Mucosa of descending colon (tissue), 3 donors: ENCODE data around the gene AATF. TPM values are rescaled to one million over a fixed set of nuclear protein-coding genes. Genes with fewer than 3 reads are reported as not detected.

Experiments used
- ATAC-seq: fragments of 200-7000 bp; cut with Tn5 transposase; one replicate; pipeline ENCODE4 v1.9.1; 2020; ENCODE audit warnings: mild to moderate bottlenecking, moderate library complexity
- DNase-seq, 3 donors: peaks; one replicate each; pipeline ENCODE4 v3.0.0-alpha.2; 2020
- H3K36me3 ChIP-seq: fragments of 200-600 bp; one replicate; pipeline ENCODE4 v1.8.0; 2021; ENCODE audit warnings: low read depth, mild to moderate bottlenecking
- H3K4me1 ChIP-seq: fragments of 200-600 bp; one replicate; pipeline ENCODE4 v1.8.0; 2021; ENCODE audit warnings: low read depth, mild to moderate bottlenecking
- H3K4me3 ChIP-seq: fragments of 200-600 bp; one replicate; pipeline ENCODE4 v1.8.0; 2021; ENCODE audit warnings: mild to moderate bottlenecking
- H3K9me3 ChIP-seq: fragments of 200-600 bp; one replicate; pipeline ENCODE4 v1.8.0; 2021; ENCODE audit warnings: mild to moderate bottlenecking
- intact Hi-C, 2 donors: fragments of 100-400 bp; cut with DNase I in 1 of 2; cut with micrococcal nuclease in 1 of 2; formaldehyde crosslinking; loops; one replicate each; pipeline versions ENCODE4 v1.11.0 to v1.11.1; 2022; cut with DNase I, micrococcal nuclease
- total RNA-seq, 3 donors: library from RNA; stranded (reverse); fragmentation: NEBNext Ultra II Directional in 2 of 3; extraction: Animal tissue kit (Norgen Biotek cat#: 25700) in 2 of 3; gene quantifications; one replicate each; pipeline versions ENCODE4 v1.2.1 to v1.2.4, GENCODE V29; 2021 to 2023
- TF ChIP-seq, protein P1 (sequence below): fragments of 200-600 bp; IDR thresholded peaks from one replicate; pipeline ENCODE4 v1.8.0; 2022; ENCODE audit warnings: antibody characterized with exemption, mild to moderate bottlenecking
- donor health status: DM: no; HTN: no; CAD: no; lungs with moderate emphysema.
- donor health status: DM: no; HTN: no; CAD: no.
- donor health status: DM: no; HTN: yes; CAD: no.

AATF gene
- total RNA-seq, 3 donors from 2014 or later = 35.6 to 47.2 (median 37.9) TPM

DNA sequence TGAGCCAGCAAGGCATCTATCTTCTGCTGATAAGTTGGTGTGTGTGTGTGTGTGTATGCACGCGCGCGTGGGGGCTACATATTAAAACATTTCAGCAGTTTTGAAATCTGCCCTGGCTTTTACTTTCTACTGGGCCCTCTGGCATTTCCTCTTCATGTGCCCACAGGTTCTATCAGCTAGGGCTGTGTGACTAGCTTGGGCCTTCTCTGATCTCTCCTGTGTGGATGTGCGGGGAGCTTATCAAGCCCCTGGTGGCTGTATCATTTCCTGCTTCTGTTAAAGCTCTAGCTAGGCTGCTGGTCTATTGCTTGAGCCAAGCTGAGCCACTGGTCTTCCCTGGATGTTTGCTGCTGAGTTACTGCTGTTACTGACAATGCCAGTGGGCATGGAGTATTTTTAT lies 132.5 kb downstream of the AATF start:
- no peaks in the 10 kb centered on the region for H3K9me3 ChIP-seq
- no peak overlapping the region for H3K4me3 ChIP-seq
- DNase-seq (no peak), ATAC-seq (no peak)
- intact Hi-C loops = no loop called here
- TF ChIP-seq, protein P1, sequence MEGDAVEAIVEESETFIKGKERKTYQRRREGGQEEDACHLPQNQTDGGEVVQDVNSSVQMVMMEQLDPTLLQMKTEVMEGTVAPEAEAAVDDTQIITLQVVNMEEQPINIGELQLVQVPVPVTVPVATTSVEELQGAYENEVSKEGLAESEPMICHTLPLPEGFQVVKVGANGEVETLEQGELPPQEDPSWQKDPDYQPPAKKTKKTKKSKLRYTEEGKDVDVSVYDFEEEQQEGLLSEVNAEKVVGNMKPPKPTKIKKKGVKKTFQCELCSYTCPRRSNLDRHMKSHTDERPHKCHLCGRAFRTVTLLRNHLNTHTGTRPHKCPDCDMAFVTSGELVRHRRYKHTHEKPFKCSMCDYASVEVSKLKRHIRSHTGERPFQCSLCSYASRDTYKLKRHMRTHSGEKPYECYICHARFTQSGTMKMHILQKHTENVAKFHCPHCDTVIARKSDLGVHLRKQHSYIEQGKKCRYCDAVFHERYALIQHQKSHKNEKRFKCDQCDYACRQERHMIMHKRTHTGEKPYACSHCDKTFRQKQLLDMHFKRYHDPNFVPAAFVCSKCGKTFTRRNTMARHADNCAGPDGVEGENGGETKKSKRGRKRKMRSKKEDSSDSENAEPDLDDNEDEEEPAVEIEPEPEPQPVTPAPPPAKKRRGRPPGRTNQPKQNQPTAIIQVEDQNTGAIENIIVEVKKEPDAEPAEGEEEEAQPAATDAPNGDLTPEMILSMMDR = no peak
- no peaks in the 10 kb centered on the region for H3K4me1 ChIP-seq
- no peaks in the 10 kb centered on the region for H3K36me3 ChIP-seq

DNA sequence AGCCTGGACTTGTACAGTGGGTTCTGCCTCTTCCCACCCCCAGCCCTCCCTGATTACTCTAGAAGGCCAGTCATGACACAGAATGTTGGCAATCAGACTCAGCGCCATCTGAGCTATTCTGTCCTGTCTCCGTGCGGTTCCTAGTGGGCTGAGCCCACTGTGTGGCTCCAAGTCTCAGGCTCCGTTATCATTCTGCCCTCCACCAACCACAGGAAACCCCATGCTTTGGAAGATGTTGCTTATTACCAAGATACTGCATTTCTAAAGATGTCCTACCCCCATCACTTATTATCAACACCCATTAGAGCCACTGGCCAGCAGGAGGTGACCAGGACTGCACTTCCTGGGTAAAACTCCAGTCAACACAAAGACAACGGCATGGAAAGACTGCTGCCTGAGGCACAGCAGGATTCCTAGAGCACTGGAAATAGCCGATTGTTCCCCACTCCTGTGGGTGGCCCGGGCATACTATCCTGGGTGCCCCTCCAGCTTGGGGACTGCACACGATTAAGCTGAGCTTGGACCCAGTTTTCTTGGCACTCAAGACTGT lies 133.6 kb downstream of the AATF start:
- H3K36me3 ChIP-seq = peaks cover 7% of the 10 kb centered on the region
- DNase-seq = no peak
- no peak for ATAC-seq
- H3K4me3 ChIP-seq = no peak overlapping the region
- no peaks in the 10 kb centered on the region for H3K9me3 ChIP-seq
- intact Hi-C loops = no loop called here
- H3K4me1 ChIP-seq = no peaks in the 10 kb centered on the region
- TF ChIP-seq, protein P1 = no peak

DNA sequence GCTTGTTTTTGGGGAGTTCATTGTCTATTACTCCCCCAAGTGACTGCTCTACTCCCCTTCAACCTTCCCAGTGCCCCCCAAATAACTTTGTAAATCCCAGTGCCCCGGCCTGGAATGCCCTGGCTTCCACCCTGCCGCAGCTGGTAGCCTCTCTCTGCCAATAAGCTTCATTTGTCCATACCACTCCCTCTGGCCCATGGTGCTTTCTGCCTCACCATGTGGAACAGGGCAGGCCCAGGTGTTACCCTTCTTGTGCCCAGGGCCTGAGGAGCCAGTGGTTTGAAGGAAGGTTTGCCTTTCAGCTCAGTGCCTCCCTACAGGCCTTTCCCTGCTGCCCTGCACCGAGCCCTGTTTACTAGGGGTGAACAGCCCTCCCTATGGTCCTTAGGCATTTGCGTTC lies 134.2 kb downstream of the AATF start:
- intact Hi-C loops = no loop called here
- no peak for ATAC-seq
- TF ChIP-seq, protein P1 = no peak
- Histone ChIP-seq H3K9me3 (no peaks in the 10 kb centered on the region), H3K4me3 (no peak overlapping the region), H3K4me1 (no peaks in the 10 kb centered on the region), H3K36me3 (peaks cover 7% of the 10 kb centered on the region)
- DNase-seq = no peak

DNA sequence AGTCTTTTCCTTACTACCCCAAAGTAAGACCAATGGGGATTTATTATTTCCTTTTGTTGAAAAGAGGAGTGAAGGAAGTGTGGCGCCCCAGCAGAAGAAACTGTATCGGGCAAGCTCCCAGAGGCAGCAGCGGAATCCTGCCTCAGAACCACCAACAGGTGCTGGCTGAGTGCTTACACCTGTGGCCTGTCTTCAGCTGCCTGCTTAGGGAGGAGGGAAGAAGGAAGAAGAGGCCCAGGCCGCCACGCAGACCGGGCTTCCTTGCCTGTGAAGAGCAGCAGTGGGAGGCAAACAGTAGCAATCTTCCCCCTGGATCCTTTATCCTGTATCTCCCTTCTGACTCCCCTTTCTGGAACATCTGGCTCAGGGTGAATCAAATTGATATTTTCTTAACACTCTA lies 134.7 kb downstream of the AATF start:
- DNase-seq (no peak), ATAC-seq (no peak)
- peaks cover 7% of the 10 kb centered on the region for H3K36me3 ChIP-seq
- TF ChIP-seq, protein P1 = no peak
- H3K9me3 ChIP-seq = no peaks in the 10 kb centered on the region
- no peaks in the 10 kb centered on the region for H3K4me1 ChIP-seq
- H3K4me3 ChIP-seq = no peak overlapping the region
- intact Hi-C loops = no loop called here

DNA sequence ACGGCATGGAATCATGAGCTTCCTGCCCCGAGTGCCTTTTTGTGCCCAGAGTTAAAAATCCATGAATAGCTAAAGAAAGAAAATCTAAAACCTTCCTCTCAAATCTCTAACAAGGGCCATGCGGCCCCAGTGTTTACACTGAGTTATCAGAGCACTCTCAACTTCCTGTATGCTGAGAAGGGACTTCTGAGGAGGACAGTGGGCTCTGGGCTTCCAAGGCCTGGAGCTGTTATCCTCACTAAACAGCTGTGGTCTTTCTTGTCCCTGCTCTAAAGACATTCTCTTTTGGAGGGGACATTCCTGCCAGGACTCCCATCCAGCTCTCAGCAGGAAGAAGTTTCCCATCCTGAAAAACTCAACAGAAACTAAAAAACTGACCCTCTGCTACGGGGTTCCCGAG lies 135.6 kb downstream of the AATF start:
- Histone ChIP-seq H3K4me1 (peaks cover 3% of the 10 kb centered on the region), H3K9me3 (no peaks in the 10 kb centered on the region), H3K4me3 (no peak overlapping the region), H3K36me3 (peaks cover 7% of the 10 kb centered on the region)
- ATAC-seq = no peak
- TF ChIP-seq, protein P1 = no peak
- no peak for DNase-seq
- intact Hi-C loops = no loop called here

DNA sequence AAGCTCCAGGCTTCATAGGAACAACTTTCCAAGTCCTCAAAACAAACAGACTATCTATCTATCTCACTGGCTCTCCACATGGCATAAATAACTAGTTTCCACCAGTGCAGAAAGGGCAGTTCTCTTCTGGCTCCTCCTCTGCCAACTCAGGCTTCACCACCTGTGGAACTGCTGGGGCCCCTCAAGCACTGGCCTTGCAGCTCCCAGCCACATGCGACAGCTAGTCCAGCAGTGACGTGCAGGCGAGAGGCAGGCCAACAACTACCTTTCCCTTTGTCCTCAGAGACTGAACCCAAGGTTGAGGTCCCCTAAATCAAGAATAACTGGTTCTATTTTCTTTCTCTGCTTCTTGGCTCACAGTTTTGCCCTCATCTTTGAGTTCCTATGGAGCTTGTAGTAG lies 137.6 kb downstream of the AATF start:
- Histone ChIP-seq H3K36me3 (peaks cover 7% of the 10 kb centered on the region), H3K4me3 (no peak overlapping the region), H3K9me3 (no peaks in the 10 kb centered on the region), H3K4me1 (peaks cover 6% of the 10 kb centered on the region)
- TF ChIP-seq, protein P1 = no peak
- intact Hi-C loops = no loop called here
- no peak for ATAC-seq
- DNase-seq = no peak
